Panc1 (cell line): ENCODE results near the gene RRP7A. TPM values are rescaled to one million over a fixed set of nuclear protein-coding genes. Genes with fewer than 3 reads are reported as not detected.

Experiments used
- ATAC-seq: fragments of 200-7000 bp; cut with Tn5 transposase; 2 replicates; pipeline ENCODE4 v1.9.1; 2020; ENCODE audit warnings: mild to moderate bottlenecking, moderate library complexity
- BruUV-seq: library from RNA; stranded (reverse); fragments of 400-500 nt; replicated peaks from 2 replicates; lab custom pipeline; 2021; lab: Mats Ljungman, UMichigan
- CTCF ChIA-PET: fragments of 300-600 bp; sonication (Branson Sonifier 250); formaldehyde crosslinking; loops from one replicate; lab custom pipeline; 2022; ENCODE audit warnings: antibody characterized with exemption; lab: Charles Lee
- POLR2A ChIA-PET: fragments of 300-600 bp; sonication (Branson Sonifier 250); formaldehyde crosslinking; loops from one replicate; lab custom pipeline; 2022; ENCODE audit warnings: antibody characterized with exemption; lab: Charles Lee
- DNase-seq: peaks from one replicate; pipeline ENCODE4 v3.0.0-alpha.2; 2010; ENCODE audit warnings: low read depth, low spot score
- H3K27ac ChIP-seq: 2 replicates; pipeline ENCODE4 v1.5.1; 2011; ENCODE audit warnings: mild to moderate bottlenecking, low read length, inconsistent platforms
- H3K27me3 ChIP-seq: fragments of 200-500 bp; sonication (Bioruptor generic); 2 replicates; pipeline ENCODE4 v1.6.0; 2014; ENCODE audit warnings: low read length, inconsistent platforms; ENCODE audit not compliant: control insufficient read depth, insufficient read depth
- H3K36me3 ChIP-seq: fragments of 200-500 bp; sonication (Bioruptor generic); 2 replicates; pipeline ENCODE4 v1.5.1; 2014; ENCODE audit warnings: inconsistent platforms, mild to moderate bottlenecking, low read length, moderate library complexity; ENCODE audit not compliant: control insufficient read depth, insufficient read depth
- H3K4me1 ChIP-seq: 2 replicates; pipeline ENCODE4 v1.5.1; 2011; ENCODE audit warnings: inconsistent platforms, mild to moderate bottlenecking, low read length, moderate library complexity; ENCODE audit not compliant: control insufficient read depth, insufficient read depth
- H3K4me3 ChIP-seq, 2 experiments: 2 replicates each; pipeline ENCODE4 v1.5.1; 2011 to 2012; ENCODE audit warnings: low read depth in 2 of 2, low read length in 2 of 2, mild to moderate bottlenecking in 2 of 2, inconsistent platforms in 1 of 2, moderate library complexity in 1 of 2
- H3K9me3 ChIP-seq: fragments of 200-500 bp; sonication (Bioruptor generic); 2 replicates; pipeline ENCODE4 v1.5.1; 2014; ENCODE audit warnings: low read depth, mild to moderate bottlenecking, inconsistent platforms, low read length, moderate library complexity; ENCODE audit not compliant: control insufficient read depth, insufficient read depth
- POLR2AphosphoS5 ChIP-seq: IDR thresholded peaks from 2 replicates; pipeline ENCODE4 v1.6.1; 2012; ENCODE audit warnings: mild to moderate bottlenecking, low read depth, low read length, moderate library complexity
- SIN3A ChIP-seq: IDR thresholded peaks from 2 replicates; pipeline ENCODE4 v1.6.1; 2012; ENCODE audit warnings: low read depth, mild to moderate bottlenecking, low read length, moderate library complexity, borderline replicate concordance; ENCODE audit not compliant: insufficient read depth
- TCF7L2 ChIP-seq: IDR thresholded peaks from 2 replicates; pipeline ENCODE4 v1.6.1; 2011; ENCODE audit warnings: mild to moderate bottlenecking, low read depth, low read length, inconsistent platforms
- in situ Hi-C: cut with HindIII; loops from 2 replicates; pipeline ENCODE4 v1.10.0; 2016; ENCODE audit warnings: low sequenced_read_pairs, low pct_unique_long_range_greater_than_20kb
- intact Hi-C: fragments of 100-400 bp; cut with micrococcal nuclease; formaldehyde crosslinking; loops from one replicate; pipeline ENCODE4 v1.10.0; 2022; ENCODE audit not compliant: unreplicated experiment
- total RNA-seq: library from RNA; stranded (reverse); gene quantifications from one replicate; pipeline ENCODE4 v1.2.1, GENCODE V29; 2021; ENCODE audit not compliant: unreplicated experiment
- TF ChIP-seq, protein P1 (sequence below): fragments of 450-650 bp; IDR thresholded peaks from 2 replicates; pipeline ENCODE4 v1.5.1; 2017; ENCODE audit warnings: mild to moderate bottlenecking
- TF ChIP-seq, protein P2 (sequence below), 2 experiments: IDR thresholded peaks; 2 replicates each; pipeline ENCODE4 v1.6.1; 2011 to 2012; ENCODE audit warnings: low read depth in 2 of 2, control low read depth in 1 of 2, low read length in 1 of 2, mild to moderate bottlenecking in 1 of 2, moderate library complexity in 1 of 2; ENCODE audit not compliant: insufficient read depth in 1 of 2

Gene RRP7A
- total RNA-seq, 1 experiment from 2014 or later, result 29.8 TPM

- ChIA-PET POLR2A (no interaction called here), CTCF (interaction anchor here (0.5 to 0.6 kb wide), 4 partner anchors 8 to 67 kb away, joined by 3 to 4 read pairs (median 3); no protein-coding TSS in a partner anchor)
- ATAC-seq, result peak; percentile 88
- BruUV-seq, result no TSS peak
- Histone ChIP-seq H3K4me3 (no peak overlapping the region), H3K27me3 (no peaks in the 10 kb centered on the region), H3K9me3 (no peaks in the 10 kb centered on the region), H3K27ac (no peak overlapping the region), H3K36me3 (no peaks in the 10 kb centered on the region), H3K4me1 (no peaks in the 10 kb centered on the region)
- in situ Hi-C loops, result no loop called here
- peak; percentile 22 for DNase-seq
- no peak for TF ChIP-seq TCF7L2
- no peak for TF ChIP-seq POLR2AphosphoS5
- TF ChIP-seq, protein P1, sequence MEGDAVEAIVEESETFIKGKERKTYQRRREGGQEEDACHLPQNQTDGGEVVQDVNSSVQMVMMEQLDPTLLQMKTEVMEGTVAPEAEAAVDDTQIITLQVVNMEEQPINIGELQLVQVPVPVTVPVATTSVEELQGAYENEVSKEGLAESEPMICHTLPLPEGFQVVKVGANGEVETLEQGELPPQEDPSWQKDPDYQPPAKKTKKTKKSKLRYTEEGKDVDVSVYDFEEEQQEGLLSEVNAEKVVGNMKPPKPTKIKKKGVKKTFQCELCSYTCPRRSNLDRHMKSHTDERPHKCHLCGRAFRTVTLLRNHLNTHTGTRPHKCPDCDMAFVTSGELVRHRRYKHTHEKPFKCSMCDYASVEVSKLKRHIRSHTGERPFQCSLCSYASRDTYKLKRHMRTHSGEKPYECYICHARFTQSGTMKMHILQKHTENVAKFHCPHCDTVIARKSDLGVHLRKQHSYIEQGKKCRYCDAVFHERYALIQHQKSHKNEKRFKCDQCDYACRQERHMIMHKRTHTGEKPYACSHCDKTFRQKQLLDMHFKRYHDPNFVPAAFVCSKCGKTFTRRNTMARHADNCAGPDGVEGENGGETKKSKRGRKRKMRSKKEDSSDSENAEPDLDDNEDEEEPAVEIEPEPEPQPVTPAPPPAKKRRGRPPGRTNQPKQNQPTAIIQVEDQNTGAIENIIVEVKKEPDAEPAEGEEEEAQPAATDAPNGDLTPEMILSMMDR, result peak; percentile 73
- TF ChIP-seq, protein P2, sequence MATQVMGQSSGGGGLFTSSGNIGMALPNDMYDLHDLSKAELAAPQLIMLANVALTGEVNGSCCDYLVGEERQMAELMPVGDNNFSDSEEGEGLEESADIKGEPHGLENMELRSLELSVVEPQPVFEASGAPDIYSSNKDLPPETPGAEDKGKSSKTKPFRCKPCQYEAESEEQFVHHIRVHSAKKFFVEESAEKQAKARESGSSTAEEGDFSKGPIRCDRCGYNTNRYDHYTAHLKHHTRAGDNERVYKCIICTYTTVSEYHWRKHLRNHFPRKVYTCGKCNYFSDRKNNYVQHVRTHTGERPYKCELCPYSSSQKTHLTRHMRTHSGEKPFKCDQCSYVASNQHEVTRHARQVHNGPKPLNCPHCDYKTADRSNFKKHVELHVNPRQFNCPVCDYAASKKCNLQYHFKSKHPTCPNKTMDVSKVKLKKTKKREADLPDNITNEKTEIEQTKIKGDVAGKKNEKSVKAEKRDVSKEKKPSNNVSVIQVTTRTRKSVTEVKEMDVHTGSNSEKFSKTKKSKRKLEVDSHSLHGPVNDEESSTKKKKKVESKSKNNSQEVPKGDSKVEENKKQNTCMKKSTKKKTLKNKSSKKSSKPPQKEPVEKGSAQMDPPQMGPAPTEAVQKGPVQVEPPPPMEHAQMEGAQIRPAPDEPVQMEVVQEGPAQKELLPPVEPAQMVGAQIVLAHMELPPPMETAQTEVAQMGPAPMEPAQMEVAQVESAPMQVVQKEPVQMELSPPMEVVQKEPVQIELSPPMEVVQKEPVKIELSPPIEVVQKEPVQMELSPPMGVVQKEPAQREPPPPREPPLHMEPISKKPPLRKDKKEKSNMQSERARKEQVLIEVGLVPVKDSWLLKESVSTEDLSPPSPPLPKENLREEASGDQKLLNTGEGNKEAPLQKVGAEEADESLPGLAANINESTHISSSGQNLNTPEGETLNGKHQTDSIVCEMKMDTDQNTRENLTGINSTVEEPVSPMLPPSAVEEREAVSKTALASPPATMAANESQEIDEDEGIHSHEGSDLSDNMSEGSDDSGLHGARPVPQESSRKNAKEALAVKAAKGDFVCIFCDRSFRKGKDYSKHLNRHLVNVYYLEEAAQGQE (IDR thresholded peaks at IDR 0.05; ENCODE audit: insufficient read depth in 1 of 2, low read depth in 2 of 2, low read length in 1 of 2), result no peak
- TF ChIP-seq SIN3A, result no peak
- intact Hi-C loops, result no loop called here
These were observed 46.0 kb downstream of the RRP7A start for GRCh38 chr22:42473484-42474193.

DNA sequence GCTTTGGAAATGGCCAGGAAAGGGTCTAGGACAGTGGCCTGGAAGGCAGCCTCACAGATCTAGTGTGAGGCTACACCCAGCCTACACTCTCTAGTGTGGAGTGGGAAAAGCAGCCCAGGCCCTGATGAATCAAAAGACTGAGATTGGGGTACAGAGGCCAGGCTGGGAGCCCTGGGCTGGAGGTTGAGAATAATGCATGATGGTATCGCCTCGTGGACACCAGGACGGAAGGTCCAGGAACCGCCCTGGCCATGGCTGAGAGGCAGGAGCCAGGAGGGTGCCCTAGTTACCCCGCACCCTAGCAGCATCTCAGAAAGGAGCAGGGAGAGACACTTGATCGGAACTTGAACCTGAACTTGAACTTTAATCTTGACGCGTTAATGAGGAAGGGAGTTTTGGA lies 46.9 kb downstream of the RRP7A start:
- TF ChIP-seq POLR2AphosphoS5, result no peak
- no peak for TF ChIP-seq TCF7L2
- TF ChIP-seq, protein P2 (IDR thresholded peaks at IDR 0.05; ENCODE audit: insufficient read depth in 1 of 2, low read depth in 2 of 2, low read length in 1 of 2), result no peak
- TF ChIP-seq, protein P1, result no peak
- no peak for TF ChIP-seq SIN3A
- Histone ChIP-seq H3K9me3 (no peaks in the 10 kb centered on the region), H3K4me1 (no peaks in the 10 kb centered on the region), H3K4me3 (no peak overlapping the region), H3K36me3 (no peaks in the 10 kb centered on the region), H3K27ac (no peak overlapping the region), H3K27me3 (no peaks in the 10 kb centered on the region)
- POLR2A ChIA-PET, result interaction anchor here (0.5 kb wide), 1 partner anchor 212 kb away, joined by 3 read pairs; no protein-coding TSS in a partner anchor
- DNase-seq (no peak), ATAC-seq (no peak)
- in situ Hi-C loops (no loop called here), intact Hi-C loops (no loop called here)
- CTCF ChIA-PET, result interaction anchor here (0.7 kb wide), 1 partner anchor 197 kb away, joined by 7 read pairs; no protein-coding TSS in a partner anchor
- no TSS peak for BruUV-seq
